ENCODE results near the gene CNOT6L.

CNOT6L gene

GRCh38 chr4:77671051-77671450, 148.1 kb downstream of the CNOT6L start:
- DNase-seq = no peak
- intact Hi-C loops (cut with DNase I) = no loop called here

GRCh38 chr4:77669946-77670590, 149.1 kb downstream of the CNOT6L start:
- intact Hi-C loops (cut with DNase I) = no loop called here
- no peak for DNase-seq

GRCh38 chr4:77665381-77666069, 153.6 kb downstream of the CNOT6L start:
- no peak for DNase-seq
- intact Hi-C loops (cut with DNase I) = no loop called here
